Kidney (tissue), 14 donors: Measurements from ENCODE around the gene TMC6. TPM values are rescaled to one million over a fixed set of nuclear protein-coding genes. Genes with fewer than 3 reads are reported as not detected.

Experiments
- DNase-seq, 5 donors: peaks; one replicate each; pipeline ENCODE4 v3.0.0-alpha.2; 2013 to 2020
- FAIRE-seq: peaks from 2 replicates; lab custom pipeline; 2012; peaks lifted over from hg19 to GRCh38; lab: Jason Lieb, UNC
- H3K27ac ChIP-seq, 2 donors: one replicate each; pipeline ENCODE4 v1.7.0; 2013; ENCODE audit warnings: low read depth in 2 of 2, low read length in 2 of 2, inconsistent platforms in 1 of 2
- H3K27me3 ChIP-seq: one replicate; pipeline ENCODE4 v1.7.1; 2013; ENCODE audit warnings: low read length, inconsistent platforms; ENCODE audit not compliant: control insufficient read depth, insufficient read depth
- H3K36me3 ChIP-seq, 3 donors: one replicate each; pipeline versions ENCODE4 v1.7.0 to v1.7.1; 2013; ENCODE audit warnings: low read length in 3 of 3, control low read depth in 1 of 3, inconsistent platforms in 1 of 3; ENCODE audit not compliant: insufficient read depth in 3 of 3, control insufficient read depth in 2 of 3
- H3K4me1 ChIP-seq, 3 donors: one replicate each; pipeline versions ENCODE4 v1.7.0 to v1.7.1; 2013; ENCODE audit warnings: low read length in 3 of 3, inconsistent platforms in 1 of 3, low read depth in 1 of 3; ENCODE audit not compliant: control insufficient read depth in 2 of 3, insufficient read depth in 2 of 3
- H3K4me3 ChIP-seq, 3 donors: one replicate each; pipeline versions ENCODE4 v1.7.0 to v1.8.1; 2013; ENCODE audit warnings: low read length in 3 of 3, control low read depth in 1 of 3, inconsistent platforms in 1 of 3
- H3K9ac ChIP-seq, 3 donors: one replicate each; pipeline versions ENCODE4 v1.7.0 to v1.7.1; 2013; ENCODE audit warnings: low read length in 3 of 3, control low read depth in 1 of 3, inconsistent platforms in 1 of 3
- H3K9me3 ChIP-seq, 3 donors: one replicate each; pipeline versions ENCODE4 v1.7.0 to v1.7.1; 2013; ENCODE audit warnings: low read length in 3 of 3, control low read depth in 1 of 3, inconsistent platforms in 1 of 3; ENCODE audit not compliant: control insufficient read depth in 2 of 3, insufficient read depth in 1 of 3
- CTCF ChIP-seq: IDR thresholded peaks from 3 replicates; pipeline ENCODE4 v1.5.1; 2012; ENCODE audit warnings: mild to moderate bottlenecking, moderate library complexity, borderline replicate concordance; ENCODE audit not compliant: insufficient read depth; ENCODE audit errors: extremely low read depth
- intact Hi-C: fragments of 100-400 bp; cut with DNase I; formaldehyde crosslinking; loops from one replicate; pipeline ENCODE4 v1.11.1; 2022
- polyA plus RNA-seq: library from polyadenylated mRNA; stranded (reverse); fragments of 350-450 nt; fragmentation: Illumina TruSeq; extraction: RNeasy Lipid Tissue Mini Kit (QIAGEN cat#74804); gene quantifications from one replicate; pipeline ENCODE4 v1.2.3, GENCODE V29; 2014; ENCODE audit warnings: low read depth, low replicate concordance; ENCODE audit not compliant: insufficient read depth
- total RNA-seq: library from RNA; stranded (reverse); fragmentation: NEBNext Ultra II Directional; extraction: Animal tissue kit (Norgen Biotek cat#: 25700); gene quantifications from one replicate; pipeline ENCODE4 v1.2.1, GENCODE V29; 2021
- donor health status: control.
- donor health status: control.
- donor health status: control.
- donor health status: control.
- donor health status: control.
- donor health status: DM: yes; HTN: yes; CAD: no.
- donor health status: Normal renal cell carcinoma (clear cell type).

Gene TMC6
- total and polyA plus RNA-seq, 2 donors from 2014 or later = 15.0 to 115 TPM

DNA sequence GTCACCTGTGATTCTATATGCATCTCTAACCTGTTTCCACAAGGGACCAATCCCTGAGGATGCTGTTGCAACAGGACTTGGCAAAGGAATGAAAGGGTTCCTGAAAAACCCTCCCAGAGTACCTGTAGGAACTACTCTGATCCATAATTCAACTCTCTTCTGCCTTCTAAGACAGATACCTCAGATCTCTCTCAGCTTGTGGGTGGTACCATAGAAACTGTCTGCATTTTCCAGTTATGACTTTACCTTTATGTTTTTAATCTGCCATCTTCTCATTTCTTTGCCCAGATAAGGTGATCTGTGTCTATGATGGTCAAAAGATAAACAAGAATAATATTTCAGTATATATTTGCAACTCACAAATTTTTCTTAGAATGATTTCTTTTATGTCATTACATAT lies 65.1 kb downstream of the TMC6 start:
- Histone ChIP-seq H3K36me3 (peaks cover 0 to 7% (median 0%) of the 10 kb centered on the region in 3 donors), H3K4me3 (no peak overlapping the region), H3K27ac (no peak overlapping the region), H3K4me1 (peaks cover under 1 to 4% (median 1%) of the 10 kb centered on the region in 3 donors), H3K27me3 (no peaks in the 10 kb centered on the region), H3K9ac (no peak overlapping the region), H3K9me3 (no peaks in the 10 kb centered on the region)
- DNase-seq (no peak), FAIRE-seq (no peak)
- intact Hi-C loops = no loop called here
- no peak for TF ChIP-seq CTCF

- H3K4me3 ChIP-seq = no peak overlapping the region
- H3K27ac ChIP-seq = no peak overlapping the region
- no peaks in the 10 kb centered on the region for H3K27me3 ChIP-seq
- no peaks in the 10 kb centered on the region for H3K9me3 ChIP-seq
- TF ChIP-seq CTCF = no peak
- intact Hi-C loops = no loop called here
- no peak overlapping the region for H3K9ac ChIP-seq
- peaks cover 0 to 3% (median 0%) of the 10 kb centered on the region in 3 donors for H3K36me3 ChIP-seq
- DNase-seq (no peak), FAIRE-seq (no peak)
- peaks cover 4 to 10% (median 6%) of the 10 kb centered on the region in 3 donors for H3K4me1 ChIP-seq
Measured at GRCh38 chr17:78062596-78062995, 66.0 kb downstream of the TMC6 start.

Other genes with a start within 250 kb of the TMC6 start
- 29.4 TPM for gene TNRC6C, start 170.1 kb downstream of the TMC6 start, total RNA-seq
- gene TNRC6C, start 170.1 kb downstream of the TMC6 start, polyA plus RNA-seq = 1.9 TPM
- gene TMC8, start 2.0 kb upstream of the TMC6 start, total RNA-seq = 35.9 TPM
- 1.0 TPM for gene TMC8, start 2.0 kb upstream of the TMC6 start, polyA plus RNA-seq
- not detected for gene C17orf99, start 17.6 kb upstream of the TMC6 start, total RNA-seq
- gene C17orf99, start 17.6 kb upstream of the TMC6 start, polyA plus RNA-seq = not detected
- 165 TPM for gene SYNGR2, start 39.8 kb upstream of the TMC6 start, total RNA-seq
- 149 TPM for gene SYNGR2, start 39.8 kb upstream of the TMC6 start, polyA plus RNA-seq
- gene TK1, start 58.3 kb upstream of the TMC6 start, total RNA-seq = 12.7 TPM
- 9.3 TPM for gene TK1, start 58.3 kb upstream of the TMC6 start, polyA plus RNA-seq
- 63.9 TPM for gene AFMID, start 58.6 kb upstream of the TMC6 start, total RNA-seq
- gene AFMID, start 58.6 kb upstream of the TMC6 start, polyA plus RNA-seq = 118 TPM
- 1.7 TPM for gene BIRC5, start 85.5 kb upstream of the TMC6 start, total RNA-seq
- 0.26 TPM for gene BIRC5, start 85.5 kb upstream of the TMC6 start, polyA plus RNA-seq
- not detected for gene TMEM235, start 102.9 kb upstream of the TMC6 start, total RNA-seq
- gene TMEM235, start 102.9 kb upstream of the TMC6 start, polyA plus RNA-seq = not detected
- gene SOCS3, start 231.3 kb upstream of the TMC6 start, total RNA-seq = 110 TPM
- gene SOCS3, start 231.3 kb upstream of the TMC6 start, polyA plus RNA-seq = 31.2 TPM
- 65.4 TPM for gene PGS1, start 249.9 kb upstream of the TMC6 start, total RNA-seq
- gene PGS1, start 249.9 kb upstream of the TMC6 start, polyA plus RNA-seq = 15.6 TPM